ENCODE results near the gene ADAP1.

Gene ADAP1

DNA sequence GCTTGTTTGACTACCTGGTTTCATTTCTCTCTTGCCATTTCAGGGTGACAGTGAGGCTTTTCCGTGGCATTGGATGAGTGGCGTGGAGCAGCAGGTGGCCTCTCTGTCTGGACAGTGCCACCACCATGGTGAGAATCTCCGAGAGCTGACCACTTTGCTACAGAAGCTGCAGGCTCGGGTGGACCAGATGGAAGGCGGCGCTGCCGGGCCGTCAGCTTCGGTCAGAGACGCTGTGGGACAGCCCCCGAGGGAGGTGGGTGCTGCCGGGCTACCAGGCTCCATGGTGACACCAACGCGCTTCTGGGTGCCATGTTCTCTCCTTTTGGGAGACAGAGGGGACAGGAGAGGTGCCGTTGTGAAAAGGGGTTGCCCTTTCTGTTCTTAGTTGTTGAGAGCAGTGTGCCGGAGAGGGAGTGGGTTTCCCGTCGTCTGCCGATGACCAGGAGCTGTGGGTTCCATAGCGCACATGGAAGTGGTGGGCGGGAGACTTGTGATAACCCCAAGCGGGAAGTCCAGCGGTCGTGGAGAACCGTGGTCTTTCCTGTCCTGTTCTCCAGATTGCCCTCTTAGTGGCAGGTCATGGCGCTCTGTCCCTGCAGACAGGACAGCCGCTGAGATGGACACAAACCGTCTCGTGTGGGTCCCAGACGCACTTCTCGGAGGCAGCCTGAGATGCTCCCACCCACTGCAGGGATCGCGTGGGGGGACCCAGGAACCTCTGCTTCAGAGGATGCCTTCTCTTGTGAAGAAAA lies 100.9 kb downstream of the ADAP1 start:
- no peak for DNase-seq

GRCh38 chr7:851204-851603 lies 103.3 kb downstream of the ADAP1 start:
- DNase-seq: no peak

DNA sequence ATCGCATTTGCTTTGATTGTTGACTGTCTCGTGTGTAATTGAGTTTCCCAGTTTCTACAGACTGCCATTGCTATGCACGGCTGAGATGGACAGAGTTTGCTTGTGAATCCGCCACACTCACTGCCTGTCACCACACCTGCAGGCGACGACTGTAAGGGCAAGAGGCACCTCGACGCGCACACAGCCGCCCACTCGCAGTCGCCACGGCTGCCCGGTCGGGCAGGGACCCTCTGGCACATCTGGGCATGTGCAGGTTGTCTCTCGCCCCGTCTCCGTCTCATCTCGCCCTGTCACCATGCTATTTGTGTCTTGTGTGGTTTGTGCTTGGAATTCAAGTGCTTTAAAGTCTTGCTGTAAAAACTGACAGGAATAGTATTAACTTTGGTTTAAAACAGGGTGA lies 104.7 kb downstream of the ADAP1 start:
- DNase-seq: no peak

- no peak for DNase-seq
Observed at GRCh38 chr7:849145-849544, 105.3 kb downstream of the ADAP1 start.
